Endothelial cell of umbilical vein (primary cell): Measurements from ENCODE around the gene TK1. TPM values are rescaled to one million over a fixed set of nuclear protein-coding genes. Genes with fewer than 3 reads are reported as not detected.

Experiments used
- BruUV-seq: library from RNA; stranded (reverse); fragments of 400-500 nt; replicated peaks from 2 replicates; lab custom pipeline; 2021; lab: Mats Ljungman, UMichigan
- CTCF ChIA-PET: fragments of 300-600, 350-600 bp; sonication (Branson Sonifier 250); formaldehyde crosslinking; loops from one replicate; lab custom pipeline; 2021; ENCODE audit warnings: antibody characterized with exemption, inconsistent platforms; lab: Charles Lee
- POLR2A ChIA-PET: fragments of 300-600, 350-600 bp; sonication (Branson Sonifier 250); formaldehyde crosslinking; loops from one replicate; lab custom pipeline; 2021; ENCODE audit warnings: antibody characterized with exemption, inconsistent platforms; lab: Charles Lee
- DNase-seq: peaks from one replicate; pipeline ENCODE4 v3.0.0-alpha.2; 2011; ENCODE audit warnings: low read depth, low spot score
- FAIRE-seq: peaks from 2 replicates; lab custom pipeline; 2011; peaks lifted over from hg19 to GRCh38; lab: Jason Lieb, UNC
- H2AFZ ChIP-seq: 2 replicates; pipeline ENCODE4 v1.6.0; 2012; ENCODE audit warnings: low read depth, low read length, control low read depth, inconsistent platforms
- H3K27ac ChIP-seq: 2 replicates; pipeline ENCODE4 v1.5.1; 2011; ENCODE audit warnings: low read depth, mild to moderate bottlenecking, control low read depth, low read length, moderate library complexity; ENCODE audit not compliant: insufficient read depth
- H3K27me3 ChIP-seq, 2 experiments: 2 replicates each; pipeline versions ENCODE4 v1.6.0 to v1.6.1; 2011; ENCODE audit warnings: low read length in 2 of 2, mixed read lengths in 1 of 2; ENCODE audit not compliant: control insufficient read depth in 2 of 2, insufficient read depth in 2 of 2
- H3K36me3 ChIP-seq, 2 experiments: 2 replicates in 1 of 2; 3 replicates in 1 of 2; pipeline ENCODE4 v1.5.1; 2011; ENCODE audit warnings: low read length in 2 of 2, mild to moderate bottlenecking in 1 of 2, moderate library complexity in 1 of 2; ENCODE audit not compliant: control insufficient read depth in 2 of 2, insufficient read depth in 2 of 2; ENCODE audit errors: extremely low read depth in 1 of 2
- H3K4me1 ChIP-seq: 3 replicates; pipeline ENCODE4 v1.5.1; 2011; ENCODE audit warnings: mild to moderate bottlenecking, low read length; ENCODE audit not compliant: control insufficient read depth, insufficient read depth; ENCODE audit errors: extremely low read depth
- H3K4me2 ChIP-seq: 2 replicates; pipeline ENCODE4 v1.6.1; 2011; ENCODE audit warnings: low read length, control low read depth, mixed read lengths; ENCODE audit not compliant: insufficient read depth
- H3K4me3 ChIP-seq, 3 experiments: fragments of 200-600 bp in 1 of 3; sonication (generic), shearing (Covaris generic) in 1 of 3; replicated peaks in 1 of 3; 2 replicates each; pipeline ENCODE4 v1.5.1; 2011 to 2016; ENCODE audit warnings: control low read depth in 3 of 3, low read length in 3 of 3, mild to moderate bottlenecking in 2 of 3, inconsistent platforms in 1 of 3, low read depth in 1 of 3, moderate library complexity in 1 of 3; ENCODE audit not compliant: insufficient read depth in 1 of 3
- H3K79me2 ChIP-seq: 2 replicates; pipeline ENCODE4 v1.6.0; 2012; ENCODE audit warnings: low read length, inconsistent platforms; ENCODE audit not compliant: control insufficient read depth, insufficient read depth
- H3K9ac ChIP-seq: replicated peaks from 2 replicates; pipeline ENCODE3; 2011; ENCODE audit warnings: low read length, control low read depth; ENCODE audit not compliant: insufficient read depth; ENCODE audit errors: extremely low read depth
- H3K9me1 ChIP-seq: replicated peaks from 3 replicates; pipeline ENCODE4 v1.6.0; 2011; ENCODE audit warnings: mild to moderate bottlenecking, low read length; ENCODE audit not compliant: control insufficient read depth, insufficient read depth; ENCODE audit errors: extremely low read depth
- H3K9me3 ChIP-seq: replicated peaks from 2 replicates; pipeline ENCODE4 v1.5.1; 2012; ENCODE audit warnings: low read length, inconsistent platforms; ENCODE audit not compliant: control insufficient read depth, insufficient read depth
- H4K20me1 ChIP-seq: replicated peaks from 2 replicates; pipeline ENCODE3; 2011; ENCODE audit warnings: mild to moderate bottlenecking, low read length; ENCODE audit not compliant: control insufficient read depth, insufficient read depth; ENCODE audit errors: extremely low read depth
- CTCF ChIP-seq, 2 donors: IDR thresholded peaks; 1 replicate in 1 of 2; 2 replicates in 1 of 2; pipeline ENCODE4 v1.5.1; 2011; ENCODE audit warnings: low read length in 2 of 2, mild to moderate bottlenecking in 2 of 2, moderate library complexity in 2 of 2, control low read depth in 1 of 2, inconsistent platforms in 1 of 2, low read depth in 1 of 2; ENCODE audit not compliant: insufficient read depth in 1 of 2; ENCODE audit errors: extremely low read depth in 1 of 2
- EZH2 ChIP-seq: IDR thresholded peaks from 2 replicates; pipeline ENCODE4 v1.6.1; 2012; ENCODE audit warnings: borderline replicate concordance, low read depth, mild to moderate bottlenecking, moderate library complexity, low read length, inconsistent platforms; ENCODE audit not compliant: severe bottlenecking
- FOS ChIP-seq: IDR thresholded peaks from 2 replicates; pipeline ENCODE4 v1.6.1; 2011; ENCODE audit warnings: mild to moderate bottlenecking, low read length, moderate library complexity, borderline replicate concordance; ENCODE audit not compliant: insufficient read depth
- GATA2 ChIP-seq: IDR thresholded peaks from 2 replicates; pipeline ENCODE4 v1.7.0; 2011; ENCODE audit warnings: low read depth, mild to moderate bottlenecking, moderate library complexity, mixed read lengths, low read length; ENCODE audit not compliant: insufficient read length, insufficient read depth
- JUN ChIP-seq: IDR thresholded peaks from 2 replicates; pipeline ENCODE4 v1.6.1; 2011; ENCODE audit warnings: borderline replicate concordance, low read depth; ENCODE audit not compliant: insufficient read length, insufficient read depth
- MAX ChIP-seq: IDR thresholded peaks from 2 replicates; pipeline ENCODE4 v1.6.1; 2011; ENCODE audit not compliant: insufficient read depth, insufficient read length
- MYC ChIP-seq: IDR thresholded peaks from one replicate; pipeline ENCODE4 v1.6.1; 2011; ENCODE audit warnings: mild to moderate bottlenecking, low read depth, low read length
- POLR2A ChIP-seq: IDR thresholded peaks from 2 replicates; pipeline ENCODE4 v1.6.1; 2012; ENCODE audit warnings: low read depth, mild to moderate bottlenecking, control low read depth, low read length
- POLR2AphosphoS5 ChIP-seq: IDR thresholded peaks from 2 replicates; pipeline ENCODE4 v1.6.1; 2012; ENCODE audit warnings: low read depth, mild to moderate bottlenecking, control low read depth, low read length, moderate library complexity; ENCODE audit not compliant: insufficient read depth
- dilution Hi-C: fragments of 300-500 bp; cut with MboI; formaldehyde crosslinking; loops from one replicate; pipeline ENCODE4 v1.15.0; 2019; ENCODE audit warnings: low sequenced_read_pairs; ENCODE audit not compliant: extremely low pct_ligation_motif_present
- intact Hi-C: fragments of 100-400 bp; cut with micrococcal nuclease; formaldehyde crosslinking; loops from one replicate; pipeline ENCODE4 v1.10.0; 2022
- polyA plus RNA-seq, 4 experiments: library from polyadenylated mRNA; depleted of rRNA in 3 of 4; stranded (reverse) in 3 of 4; unstranded in 1 of 4; fragments of >200 nt; gene quantifications; 2 replicates each; pipeline versions ENCODE4 v1.2.1 to v1.2.3, GENCODE V29; 2011 to 2012; ENCODE audit warnings: missing spikeins in 1 of 4
- total RNA-seq: library from RNA; stranded (reverse); gene quantifications from 2 replicates; pipeline ENCODE4 v1.2.3, GENCODE V29; 2021

TK1 gene
- total and polyA plus RNA-seq, 2 donors (not counting 3 experiments of a cell fraction or from before 2014, with no cell fraction given) = 111 to 159 TPM

- POLR2A ChIA-PET = no interaction called here
- FAIRE-seq = no peak
Measured at GRCh38 chr17:78146471-78146869, 40.4 kb downstream of the TK1 start.

More at GRCh38 chr17:78146471-78146869, 40.4 kb downstream of the TK1 start:
- Histone ChIP-seq H3K27ac (no peak overlapping the region), H3K9me3 (no peaks in the 10 kb centered on the region), H3K9me1 (no peaks in the 10 kb centered on the region), H3K79me2 (no peaks in the 10 kb centered on the region), H4K20me1 (no peaks in the 10 kb centered on the region), H3K4me2 (no peak overlapping the region), H3K4me1 (peaks cover 15% of the 10 kb centered on the region), H3K36me3 (no peaks in the 10 kb centered on the region), H3K4me3 (no peak overlapping the region), H3K27me3 (no peaks in the 10 kb centered on the region), H2AFZ (no peak overlapping the region), H3K9ac (no peak overlapping the region)
- dilution Hi-C loops = no loop called here
- CTCF ChIA-PET = no interaction called here
- DNase-seq = no peak
- TF ChIP-seq POLR2AphosphoS5 (no peak), FOS (no peak), MAX (no peak), EZH2 (no peak), JUN (no peak), CTCF (IDR thresholded peaks at IDR 0.05; ENCODE audit: extremely low read depth in 1 of 2, insufficient read depth in 1 of 2, low read depth in 1 of 2, low read length in 2 of 2) (no peak), POLR2A (no peak), MYC (no peak), GATA2 (no peak)
- intact Hi-C loops = no loop called here
- no TSS peak for BruUV-seq
